CD4-positive, alpha-beta T cell treated with Interleukin-2 at 100 ng/mL for 4 hours (primary cell): ENCODE results near the gene CABP4.

Source experiments
- DNase-seq: peaks from one replicate; pipeline ENCODE4 v3.0.0-alpha.2; 2020; ENCODE audit warnings: low spot score

Gene CABP4

GRCh38 chr11:67482275-67482826, 27.2 kb downstream of the CABP4 start:
- DNase-seq, result no peak

GRCh38 chr11:67482827-67483798, 28.0 kb downstream of the CABP4 start, which contains the start of gene AIP:
TSS of gene AIP (plus strand) at chr11:67483026. CDS start at chr11:67483159, 133 bp downstream.
- peak; percentile 98 for DNase-seq

- DNase-seq, result peak; percentile 45
Measured at GRCh38 chr11:67483831-67484665, 28.9 kb downstream of the CABP4 start.

GRCh38 chr11:67484847-67485311, 29.7 kb downstream of the CABP4 start:
- peak; percentile 62 for DNase-seq

GRCh38 chr11:67485873-67486361, 30.8 kb downstream of the CABP4 start:
- DNase-seq, result peak; percentile 59

GRCh38 chr11:67486481-67487195, 31.5 kb downstream of the CABP4 start:
- no peak for DNase-seq

GRCh38 chr11:67489203-67489884, 34.2 kb downstream of the CABP4 start:
- no peak for DNase-seq

- no peak for DNase-seq
Measured at GRCh38 chr11:67489885-67490726, 35.0 kb downstream of the CABP4 start.

GRCh38 chr11:67490727-67491065, 35.5 kb downstream of the CABP4 start:
- no peak for DNase-seq

- no peak for DNase-seq
Measured at GRCh38 chr11:67491276-67492068, 36.3 kb downstream of the CABP4 start.

GRCh38 chr11:67492069-67492727, 37.0 kb downstream of the CABP4 start:
- no peak for DNase-seq

GRCh38 chr11:67492801-67493547, 37.8 kb downstream of the CABP4 start:
- no peak for DNase-seq

GRCh38 chr11:67493548-67494370, 38.6 kb downstream of the CABP4 start:
- no peak for DNase-seq

- DNase-seq, result no peak
Measured at GRCh38 chr11:67494371-67495233, 39.4 kb downstream of the CABP4 start.

GRCh38 chr11:67495234-67496005, 40.3 kb downstream of the CABP4 start:
- DNase-seq, result no peak
